NB4 (cell line): ENCODE data around the gene NOVA1.

Experiments used
- MYC ChIP-seq: IDR thresholded peaks from 2 replicates; pipeline ENCODE4 v1.6.1; 2011; ENCODE audit warnings: low read depth, low read length
- POLR2A ChIP-seq: IDR thresholded peaks from 2 replicates; pipeline ENCODE4 v1.6.1; 2011; ENCODE audit warnings: mild to moderate bottlenecking; ENCODE audit not compliant: insufficient read length; ENCODE audit errors: extremely low read depth
- TF ChIP-seq, protein P1 (sequence below): IDR thresholded peaks from 2 replicates; pipeline ENCODE4 v1.6.1; 2011; ENCODE audit warnings: low read depth, low read length
- TF ChIP-seq, protein P2 (sequence below): IDR thresholded peaks from one replicate; pipeline ENCODE4 v1.5.1; 2012; ENCODE audit warnings: low read depth, low read length

DNA sequence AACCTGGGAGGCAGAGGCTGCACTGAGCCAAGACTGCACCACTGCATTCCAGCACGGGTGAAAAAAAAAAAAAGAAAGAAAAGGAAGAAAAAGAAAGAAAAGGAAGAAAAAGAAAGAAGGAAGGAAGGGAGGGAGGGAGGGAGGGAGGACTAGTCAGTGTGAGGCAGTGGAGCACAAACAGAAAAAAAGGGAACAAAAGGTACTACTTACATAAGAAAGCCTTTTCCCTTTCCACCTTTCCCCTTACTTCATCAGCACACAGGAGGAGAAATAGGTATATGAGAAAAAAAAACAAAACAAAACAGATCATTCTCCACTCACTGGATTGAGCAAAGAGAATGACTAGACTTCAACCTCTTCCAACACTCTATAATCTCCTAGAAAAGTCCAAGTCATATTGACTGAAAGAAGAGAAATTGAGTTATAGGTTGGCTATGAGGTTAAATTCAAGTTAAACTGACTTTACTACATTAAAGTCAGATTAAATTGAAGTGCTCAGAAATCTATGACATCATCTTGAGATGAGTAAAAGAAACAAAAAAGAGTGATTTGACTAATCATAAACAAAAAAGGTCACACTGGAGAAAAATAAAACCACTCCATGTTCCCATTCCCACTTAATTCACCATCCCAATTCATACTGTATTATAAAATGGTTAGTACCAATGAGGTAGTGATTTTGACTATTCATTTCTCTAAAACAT lies 43.6 kb downstream of the NOVA1 start:
- TF ChIP-seq, protein P1, sequence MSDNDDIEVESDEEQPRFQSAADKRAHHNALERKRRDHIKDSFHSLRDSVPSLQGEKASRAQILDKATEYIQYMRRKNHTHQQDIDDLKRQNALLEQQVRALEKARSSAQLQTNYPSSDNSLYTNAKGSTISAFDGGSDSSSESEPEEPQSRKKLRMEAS, result no peak
- TF ChIP-seq POLR2A (no peak), MYC (no peak)
- TF ChIP-seq, protein P2, sequence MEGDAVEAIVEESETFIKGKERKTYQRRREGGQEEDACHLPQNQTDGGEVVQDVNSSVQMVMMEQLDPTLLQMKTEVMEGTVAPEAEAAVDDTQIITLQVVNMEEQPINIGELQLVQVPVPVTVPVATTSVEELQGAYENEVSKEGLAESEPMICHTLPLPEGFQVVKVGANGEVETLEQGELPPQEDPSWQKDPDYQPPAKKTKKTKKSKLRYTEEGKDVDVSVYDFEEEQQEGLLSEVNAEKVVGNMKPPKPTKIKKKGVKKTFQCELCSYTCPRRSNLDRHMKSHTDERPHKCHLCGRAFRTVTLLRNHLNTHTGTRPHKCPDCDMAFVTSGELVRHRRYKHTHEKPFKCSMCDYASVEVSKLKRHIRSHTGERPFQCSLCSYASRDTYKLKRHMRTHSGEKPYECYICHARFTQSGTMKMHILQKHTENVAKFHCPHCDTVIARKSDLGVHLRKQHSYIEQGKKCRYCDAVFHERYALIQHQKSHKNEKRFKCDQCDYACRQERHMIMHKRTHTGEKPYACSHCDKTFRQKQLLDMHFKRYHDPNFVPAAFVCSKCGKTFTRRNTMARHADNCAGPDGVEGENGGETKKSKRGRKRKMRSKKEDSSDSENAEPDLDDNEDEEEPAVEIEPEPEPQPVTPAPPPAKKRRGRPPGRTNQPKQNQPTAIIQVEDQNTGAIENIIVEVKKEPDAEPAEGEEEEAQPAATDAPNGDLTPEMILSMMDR, result no peak
